ENCODE data around the gene SMCO2. TPM values are rescaled to one million over a fixed set of nuclear protein-coding genes. Genes with fewer than 3 reads are reported as not detected.

SMCO2 gene
- total and polyA plus RNA-seq, 4 donors, result 0.16 to 0.33 (median 0.31) TPM; not detected in 1

DNA sequence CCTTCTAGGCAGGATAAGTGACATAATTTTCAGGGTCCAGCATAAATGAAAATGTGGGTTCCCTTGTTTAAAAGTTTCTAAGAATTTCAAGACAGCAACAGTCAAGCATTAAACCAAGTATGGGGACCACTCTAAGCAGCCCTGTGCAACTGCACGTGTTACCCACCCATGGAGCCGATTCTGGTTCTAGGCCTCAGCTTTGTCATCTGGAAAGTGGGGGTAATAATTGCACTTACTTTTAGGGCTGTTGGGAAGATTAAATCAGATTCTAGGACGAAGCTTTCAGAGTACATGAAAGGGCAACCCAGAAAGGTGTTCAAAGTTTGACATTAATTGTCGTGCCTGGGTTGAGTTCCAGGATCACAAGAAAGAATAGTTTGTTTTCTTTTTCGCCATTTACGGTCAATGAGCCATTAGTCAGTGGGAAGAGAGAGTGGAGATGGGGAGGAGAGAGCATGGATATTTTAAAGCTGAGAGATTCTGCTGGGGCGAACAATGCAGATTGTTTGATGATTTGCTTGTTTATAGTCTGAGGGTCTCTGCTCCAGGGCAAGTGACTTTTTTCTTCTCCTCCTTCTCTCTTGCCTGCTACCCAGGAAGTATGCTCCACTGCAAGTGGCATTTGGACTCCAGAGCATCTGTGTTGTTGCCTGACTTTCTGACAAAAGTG is 66.8 kb downstream of the SMCO2 start:
- TF ChIP-seq, protein P1, sequence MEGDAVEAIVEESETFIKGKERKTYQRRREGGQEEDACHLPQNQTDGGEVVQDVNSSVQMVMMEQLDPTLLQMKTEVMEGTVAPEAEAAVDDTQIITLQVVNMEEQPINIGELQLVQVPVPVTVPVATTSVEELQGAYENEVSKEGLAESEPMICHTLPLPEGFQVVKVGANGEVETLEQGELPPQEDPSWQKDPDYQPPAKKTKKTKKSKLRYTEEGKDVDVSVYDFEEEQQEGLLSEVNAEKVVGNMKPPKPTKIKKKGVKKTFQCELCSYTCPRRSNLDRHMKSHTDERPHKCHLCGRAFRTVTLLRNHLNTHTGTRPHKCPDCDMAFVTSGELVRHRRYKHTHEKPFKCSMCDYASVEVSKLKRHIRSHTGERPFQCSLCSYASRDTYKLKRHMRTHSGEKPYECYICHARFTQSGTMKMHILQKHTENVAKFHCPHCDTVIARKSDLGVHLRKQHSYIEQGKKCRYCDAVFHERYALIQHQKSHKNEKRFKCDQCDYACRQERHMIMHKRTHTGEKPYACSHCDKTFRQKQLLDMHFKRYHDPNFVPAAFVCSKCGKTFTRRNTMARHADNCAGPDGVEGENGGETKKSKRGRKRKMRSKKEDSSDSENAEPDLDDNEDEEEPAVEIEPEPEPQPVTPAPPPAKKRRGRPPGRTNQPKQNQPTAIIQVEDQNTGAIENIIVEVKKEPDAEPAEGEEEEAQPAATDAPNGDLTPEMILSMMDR (IDR thresholded peaks at IDR 0.05; ENCODE audit: control extremely low read depth, extremely low read depth), result no peak
- Histone ChIP-seq H3K36me3 (ENCODE audit: control insufficient read depth in 4 of 4, insufficient read depth in 4 of 4, low read length in 4 of 4) (no peaks in the 10 kb centered on the region), H3K4me1 (ENCODE audit: control insufficient read depth in 5 of 5, insufficient read depth in 5 of 5, low read length in 5 of 5) (peaks cover 0 to 11% (median 7%) of the 10 kb centered on the region in 5 donors), H3K27me3 (ENCODE audit: control insufficient read depth in 3 of 3, insufficient read depth in 3 of 3, low read length in 2 of 3) (no peaks in the 10 kb centered on the region), H3K4me3 (no peak overlapping the region), H3K9ac (ENCODE audit: insufficient read depth in 1 of 2, low read length in 2 of 2) (no peak overlapping the region), H3K27ac (ENCODE audit: low read depth in 1 of 2, low read length in 1 of 2) (no peak overlapping the region), H3K9me3 (ENCODE audit: control insufficient read depth in 4 of 4, insufficient read depth in 3 of 4, low read length in 3 of 4) (no peaks in the 10 kb centered on the region)
- no peak for DNase-seq
- WGBS, 2 donors, result 94 to 95% methylated on average over 7 of the region's 7 CpGs
- no peak for ATAC-seq (ENCODE audit: insufficient read depth, low FRiP score)

GRCh38 chr12:27515671-27516070 is 69.1 kb downstream of the SMCO2 start:
- Histone ChIP-seq H3K9me3 (ENCODE audit: control insufficient read depth in 4 of 4, insufficient read depth in 3 of 4, low read length in 3 of 4) (no peaks in the 10 kb centered on the region), H3K4me3 (no peak overlapping the region), H3K4me1 (ENCODE audit: control insufficient read depth in 5 of 5, insufficient read depth in 5 of 5, low read length in 5 of 5) (peaks cover 0 to 16% (median 7%) of the 10 kb centered on the region in 5 donors), H3K27ac (ENCODE audit: low read depth in 1 of 2, low read length in 1 of 2) (no peak overlapping the region), H3K36me3 (ENCODE audit: control insufficient read depth in 4 of 4, insufficient read depth in 4 of 4, low read length in 4 of 4) (no peaks in the 10 kb centered on the region), H3K9ac (ENCODE audit: insufficient read depth in 1 of 2, low read length in 2 of 2) (no peak overlapping the region), H3K27me3 (ENCODE audit: control insufficient read depth in 3 of 3, insufficient read depth in 3 of 3, low read length in 2 of 3) (no peaks in the 10 kb centered on the region)
- ATAC-seq (ENCODE audit: insufficient read depth, low FRiP score), result peak; percentile 27
- WGBS, 2 donors, result 67 to 71% methylated on average over 9 of the region's 9 CpGs
- peak in 1 of 3 donors; percentile 60 for DNase-seq
- TF ChIP-seq, protein P1 (IDR thresholded peaks at IDR 0.05; ENCODE audit: control extremely low read depth, extremely low read depth), result no peak

DNA sequence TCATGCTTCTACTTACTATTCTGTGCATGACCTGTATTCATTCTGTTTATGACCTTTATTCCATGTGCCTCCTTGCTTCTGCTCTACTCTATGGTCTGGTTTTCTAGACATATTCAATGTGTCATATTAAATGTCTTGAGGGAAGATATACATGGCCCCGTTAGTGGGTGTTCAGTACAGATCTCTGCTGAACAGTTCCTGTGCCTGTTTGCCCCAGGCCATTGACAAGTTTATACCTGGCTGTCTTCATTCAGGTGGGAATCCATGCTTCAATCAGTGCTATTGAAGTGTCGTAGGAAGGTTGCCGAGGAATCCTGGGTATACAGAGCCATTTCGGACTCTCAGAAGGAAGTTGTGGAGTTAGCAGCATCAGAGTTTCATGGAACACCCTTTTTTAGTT is 70.1 kb downstream of the SMCO2 start:
- Histone ChIP-seq H3K4me1 (ENCODE audit: control insufficient read depth in 5 of 5, insufficient read depth in 5 of 5, low read length in 5 of 5) (peaks cover 0 to 17% (median 5%) of the 10 kb centered on the region in 5 donors), H3K27me3 (ENCODE audit: control insufficient read depth in 3 of 3, insufficient read depth in 3 of 3, low read length in 2 of 3) (no peaks in the 10 kb centered on the region), H3K4me3 (no peak overlapping the region), H3K36me3 (ENCODE audit: control insufficient read depth in 4 of 4, insufficient read depth in 4 of 4, low read length in 4 of 4) (no peaks in the 10 kb centered on the region), H3K27ac (ENCODE audit: low read depth in 1 of 2, low read length in 1 of 2) (no peak overlapping the region), H3K9ac (ENCODE audit: insufficient read depth in 1 of 2, low read length in 2 of 2) (no peak overlapping the region), H3K9me3 (ENCODE audit: control insufficient read depth in 4 of 4, insufficient read depth in 3 of 4, low read length in 3 of 4) (no peaks in the 10 kb centered on the region)
- DNase-seq (no peak), ATAC-seq (ENCODE audit: insufficient read depth, low FRiP score) (no peak)
- TF ChIP-seq, protein P1 (IDR thresholded peaks at IDR 0.05; ENCODE audit: control extremely low read depth, extremely low read depth), result no peak
- 70 to 72% methylated on average over 4 of the region's 4 CpGs for WGBS, 2 donors

DNA sequence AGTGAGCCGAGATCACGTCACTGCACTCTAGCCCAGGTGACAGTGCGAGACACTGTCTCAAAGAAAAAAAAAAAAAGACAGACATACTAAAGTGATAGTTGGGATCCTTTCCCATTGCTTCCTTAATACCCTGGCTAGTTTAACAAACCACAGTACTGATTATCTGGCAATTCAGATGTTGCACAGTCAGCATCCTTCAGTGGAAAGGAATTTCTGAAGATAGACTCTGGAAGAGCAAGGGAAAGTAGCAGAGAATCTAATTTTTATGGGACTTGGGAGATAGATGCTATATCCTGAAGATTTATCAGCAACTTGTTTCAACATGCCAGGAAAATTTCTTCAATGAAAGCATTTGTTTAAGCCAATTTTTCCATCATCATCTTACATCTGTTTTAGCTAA is 71.0 kb downstream of the SMCO2 start:
- DNase-seq, result no peak
- TF ChIP-seq, protein P1 (IDR thresholded peaks at IDR 0.05; ENCODE audit: control extremely low read depth, extremely low read depth), result no peak
- WGBS, 2 donors, result 87 to 92% methylated on average over 3 of the region's 3 CpGs

More for the DNA sequence above, 71.0 kb downstream of the SMCO2 start:
- H3K36me3 ChIP-seq (ENCODE audit: control insufficient read depth in 4 of 4, insufficient read depth in 4 of 4, low read length in 4 of 4), result no peaks in the 10 kb centered on the region
- H3K9ac ChIP-seq (ENCODE audit: insufficient read depth in 1 of 2, low read length in 2 of 2), result no peak overlapping the region
- no peak overlapping the region for H3K27ac ChIP-seq (ENCODE audit: low read depth in 1 of 2, low read length in 1 of 2)
- H3K27me3 ChIP-seq (ENCODE audit: control insufficient read depth in 3 of 3, insufficient read depth in 3 of 3, low read length in 2 of 3), result no peaks in the 10 kb centered on the region
- H3K4me3 ChIP-seq, result no peak overlapping the region
- no peak for ATAC-seq (ENCODE audit: insufficient read depth, low FRiP score)
- H3K9me3 ChIP-seq (ENCODE audit: control insufficient read depth in 4 of 4, insufficient read depth in 3 of 4, low read length in 3 of 4), result no peaks in the 10 kb centered on the region
- peaks cover 0 to 17% (median 5%) of the 10 kb centered on the region in 5 donors for H3K4me1 ChIP-seq (ENCODE audit: control insufficient read depth in 5 of 5, insufficient read depth in 5 of 5, low read length in 5 of 5)

Measured in lung (tissue), 12 donors.